HepG2 (cell line): ENCODE data around the gene PPP1R16B. TPM values are rescaled to one million over a fixed set of nuclear protein-coding genes. Genes with fewer than 3 reads are reported as not detected.

ENCODE experiments used
- CREB1 ChIP-seq, 2 experiments: fragments of 450-650 bp in 1 of 2; IDR thresholded peaks; 2 replicates each; pipeline ENCODE4 v1.6.1; 2016 to 2017; ENCODE audit warnings: control low read depth in 1 of 2, mild to moderate bottlenecking in 1 of 2, missing compliant biosample characterization in 1 of 2, missing genetic modification characterization in 1 of 2
- DNMT1 ChIP-seq: sonication (generic); formaldehyde crosslinking; IDR thresholded peaks from 2 replicates; pipeline ENCODE4 v1.5.1; 2020; ENCODE audit warnings: mild to moderate bottlenecking, missing genetic modification reagents
- FOSL2 ChIP-seq: sonication (generic); formaldehyde crosslinking; IDR thresholded peaks from 2 replicates; pipeline ENCODE4 v1.4.0; 2020; ENCODE audit warnings: missing genetic modification reagents
- FOXK2 ChIP-seq: fragments of 450-650 bp; IDR thresholded peaks from 2 replicates; pipeline ENCODE4 v1.6.1; 2016
- HOXA5 ChIP-seq: sonication (generic); formaldehyde crosslinking; IDR thresholded peaks from 2 replicates; pipeline ENCODE4 v1.4.0; 2020; ENCODE audit warnings: missing genetic modification reagents
- KDM5A ChIP-seq: fragments of 200-600 bp; sonication (generic); IDR thresholded peaks from 2 replicates; pipeline ENCODE4 v1.7.0; 2018; ENCODE audit warnings: antibody characterized with exemption, mild to moderate bottlenecking, low read length, borderline replicate concordance
- MAFK ChIP-seq, 2 experiments: IDR thresholded peaks in 1 of 2; conservative IDR thresholded peaks in 1 of 2; 2 replicates each; pipeline ENCODE4 v1.6.1; 2011; ENCODE audit warnings: improper control_type of control experiment in 2 of 2, low read length in 2 of 2
- MYNN ChIP-seq: sonication (generic); formaldehyde crosslinking; IDR thresholded peaks from 2 replicates; pipeline ENCODE4 v1.4.0; 2020; ENCODE audit warnings: mild to moderate bottlenecking, low read depth, missing genetic modification reagents
- NCOA1 ChIP-seq: sonication (generic); formaldehyde crosslinking; IDR thresholded peaks from 2 replicates; pipeline ENCODE4 v1.9.0; 2021; ENCODE audit warnings: missing genetic modification reagents
- NPAS2 ChIP-seq: sonication (generic); formaldehyde crosslinking; IDR thresholded peaks from 2 replicates; pipeline ENCODE4 v1.8.0; 2022; ENCODE audit warnings: mild to moderate bottlenecking, missing genetic modification reagents, borderline replicate concordance
- PTBP1 ChIP-seq: fragments of 200-400 bp; formaldehyde crosslinking; IDR thresholded peaks from 2 replicates; pipeline ENCODE4 v1.6.1; 2018; ENCODE audit warnings: low read length, low read depth; ENCODE audit not compliant: poor library complexity, severe bottlenecking
- SATB2 ChIP-seq: sonication (generic); formaldehyde crosslinking; IDR thresholded peaks from 2 replicates; pipeline ENCODE4 v1.5.0; 2020; ENCODE audit warnings: missing genetic modification reagents
- SP2 ChIP-seq: sonication (generic); formaldehyde crosslinking; IDR thresholded peaks from 2 replicates; pipeline ENCODE4 v1.5.1; 2020; ENCODE audit warnings: mild to moderate bottlenecking, missing genetic modification reagents
- ZFP36L1 ChIP-seq: sonication (generic); formaldehyde crosslinking; IDR thresholded peaks from 2 replicates; pipeline ENCODE4 v1.8.0; 2022; ENCODE audit warnings: mild to moderate bottlenecking, missing genetic modification reagents, moderate library complexity
- ZFP62 ChIP-seq: sonication (generic); formaldehyde crosslinking; IDR thresholded peaks from 2 replicates; pipeline ENCODE4 v1.4.0; 2020; ENCODE audit warnings: missing genetic modification reagents
- ZKSCAN5 ChIP-seq: sonication (generic); formaldehyde crosslinking; IDR thresholded peaks from 2 replicates; pipeline ENCODE4 v1.5.1; 2020; ENCODE audit warnings: mild to moderate bottlenecking, missing genetic modification reagents
- ZNF121 ChIP-seq: sonication (generic); formaldehyde crosslinking; IDR thresholded peaks from 2 replicates; pipeline ENCODE4 v1.5.0; 2020; ENCODE audit warnings: mild to moderate bottlenecking, missing genetic modification reagents
- ZNF138 ChIP-seq: sonication (generic); formaldehyde crosslinking; IDR thresholded peaks from 2 replicates; pipeline ENCODE4 v1.5.0; 2020; ENCODE audit warnings: mild to moderate bottlenecking, low read depth, missing genetic modification reagents
- ZNF205 ChIP-seq: IDR thresholded peaks from 2 replicates; pipeline ENCODE4 v1.6.1; 2018; ENCODE audit warnings: missing biosample characterization, missing genetic modification reagents
- ZNF225 ChIP-seq: sonication (generic); formaldehyde crosslinking; IDR thresholded peaks from 2 replicates; pipeline ENCODE4 v1.4.0; 2020; ENCODE audit warnings: mild to moderate bottlenecking, missing genetic modification reagents
- ZNF468 ChIP-seq: sonication (generic); formaldehyde crosslinking; IDR thresholded peaks from 2 replicates; pipeline ENCODE4 v1.8.0; 2022; ENCODE audit warnings: mild to moderate bottlenecking, moderate library complexity, missing genetic modification reagents
- ZNF564 ChIP-seq: sonication (generic); formaldehyde crosslinking; IDR thresholded peaks from 2 replicates; pipeline ENCODE4 v1.8.1; 2023; ENCODE audit warnings: mild to moderate bottlenecking, missing genetic modification reagents
- ZNF746 ChIP-seq: sonication (generic); formaldehyde crosslinking; IDR thresholded peaks from 2 replicates; pipeline ENCODE4 v1.8.0; 2022; ENCODE audit warnings: mild to moderate bottlenecking, missing genetic modification reagents
- ZNF747 ChIP-seq: sonication (generic); formaldehyde crosslinking; IDR thresholded peaks from 2 replicates; pipeline ENCODE4 v1.8.1; 2023; ENCODE audit warnings: missing genetic modification reagents, mild to moderate bottlenecking, borderline replicate concordance
- ZNF749 ChIP-seq: sonication (generic); formaldehyde crosslinking; IDR thresholded peaks from 2 replicates; pipeline ENCODE4 v1.8.0; 2022; ENCODE audit warnings: mild to moderate bottlenecking, missing genetic modification reagents, moderate library complexity, borderline replicate concordance
- polyA plus RNA-seq, 8 experiments: library from polyadenylated mRNA; depleted of rRNA in 3 of 8; stranded (reverse) in 7 of 8; unstranded in 1 of 8; fragments of >200 nt; fragmentation: Illumina TruSeq in 4 of 8; extraction: Trizol in 4 of 8; gene quantifications; 2 replicates each; pipeline versions ENCODE4 v1.2.1 to v1.2.3, GENCODE V29; 2011 to 2016; ENCODE audit warnings: low read depth in 4 of 8, missing spikeins in 1 of 8, mixed read lengths in 1 of 8; ENCODE audit not compliant: insufficient read depth in 1 of 8
- total RNA-seq, 5 experiments: library from RNA; depleted of rRNA; stranded (reverse); fragments of >200 nt; fragmentation: Illumina TruSeq; extraction: Trizol; gene quantifications; 2 replicates each; pipeline ENCODE4 v1.2.3, GENCODE V29; 2016; ENCODE audit warnings: low read depth in 1 of 5
- TF ChIP-seq, protein P1 (sequence below), 2 experiments: sonication (generic) in 1 of 2; formaldehyde crosslinking in 1 of 2; IDR thresholded peaks; 2 replicates each; pipeline versions ENCODE4 v1.5.1 to v1.6.1; 2011 to 2020; ENCODE audit warnings: borderline replicate concordance in 1 of 2, low read depth in 1 of 2, low read length in 1 of 2, mild to moderate bottlenecking in 1 of 2, missing genetic modification reagents in 1 of 2, moderate library complexity in 1 of 2
- TF ChIP-seq, protein P2 (sequence below): sonication (generic); formaldehyde crosslinking; IDR thresholded peaks from 2 replicates; pipeline ENCODE4 v1.5.0; 2020; ENCODE audit warnings: mild to moderate bottlenecking, missing genetic modification reagents, moderate library complexity

Gene PPP1R16B
- total and polyA plus RNA-seq, 2 of the 13 experiments (the other 11 are each of a cell fraction or from before 2014, with no cell fraction given) = 0.02 to 0.11 TPM

DNA sequence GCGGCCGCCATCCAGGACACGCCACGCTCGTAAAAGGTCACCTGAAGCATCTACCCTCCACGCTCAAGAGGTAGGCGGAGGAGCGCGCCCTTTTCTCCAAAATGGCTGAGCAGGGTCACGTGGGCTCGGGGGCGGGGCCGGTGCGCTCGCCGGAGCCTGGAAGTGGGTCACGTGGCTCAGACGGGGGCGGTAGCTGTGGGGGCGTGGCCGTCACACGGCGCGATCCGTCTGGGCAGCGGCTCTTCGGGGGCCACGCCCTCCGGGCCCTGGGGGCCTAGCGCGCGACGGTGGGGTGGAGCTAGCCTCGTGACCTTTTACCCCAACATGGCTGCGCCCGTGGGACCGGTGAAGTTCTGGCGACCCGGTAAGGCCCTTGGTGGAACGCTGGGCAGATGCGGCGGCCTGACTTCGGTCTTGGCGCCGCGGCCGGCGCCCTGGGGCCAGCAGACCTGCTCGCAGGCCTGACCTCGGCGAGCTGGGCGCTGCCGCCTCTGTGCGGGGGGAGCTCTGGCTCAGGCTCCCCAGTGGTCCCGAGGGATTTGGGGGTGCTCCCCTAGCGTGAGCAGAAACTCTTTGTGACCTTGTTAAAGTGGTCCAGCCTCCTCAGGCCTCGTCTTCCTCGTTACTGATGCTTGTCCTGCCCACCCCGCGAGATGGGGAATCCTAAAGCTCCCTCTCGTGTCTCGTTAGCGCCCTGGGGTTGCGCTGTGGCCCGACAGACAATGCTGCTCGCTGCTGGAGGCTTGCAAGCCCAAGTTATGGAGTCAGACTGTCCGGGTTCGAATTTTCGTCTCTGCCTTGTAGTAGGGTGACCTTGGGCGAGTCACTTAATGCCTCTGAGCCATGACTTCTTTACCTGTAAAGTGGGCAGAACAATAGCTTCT lies 156.8 kb downstream of the PPP1R16B start, which contains the start of gene DHX35 (continued):
- TF ChIP-seq DNMT1 (CRISPR knock-in tag) (peak; percentile 99), ZNF138 (CRISPR knock-in tag) (peak; percentile 34; the same call in 1 of the 2 replicates), SATB2 (CRISPR knock-in tag) (no peak; the same call in 1 of the 2 replicates), ZFP36L1 (CRISPR knock-in tag) (no peak), ZNF121 (CRISPR knock-in tag) (peak; percentile 62), ZNF468 (CRISPR knock-in tag) (no peak), ZNF746 (peak; percentile 79), KDM5A (peak; percentile 96), ZNF749 (peak; percentile 91; the same call in 1 of the 2 replicates), NCOA1 (no peak; the same call in 1 of the 2 replicates), NPAS2 (CRISPR knock-in tag) (no peak), CREB1 (IDR thresholded peaks at IDR 0.05) (peak; percentile 85), CREB1 (CRISPR knock-in tag; IDR thresholded peaks at IDR 0.05) (no peak), ZNF747 (CRISPR knock-in tag) (peak; percentile 99), FOSL2 (CRISPR knock-in tag) (0 out of 2 replicates have a peak, but pooled peaks have one; percentile 2), ZNF564 (CRISPR knock-in tag) (peak; percentile 91), HOXA5 (no peak; the same call in 1 of the 2 replicates), ZNF225 (CRISPR knock-in tag) (peak; percentile 76; the same call in 1 of the 2 replicates), PTBP1 (no peak), MAFK (conservative IDR thresholded peaks at IDR 0.05 in 1 of 2, IDR thresholded peaks at IDR 0.05 in 1 of 2; ENCODE audit: low read length in 2 of 2) (no peak), MYNN (CRISPR knock-in tag) (peak; percentile 33; the same call in 1 of the 2 replicates), ZFP62 (no peak; the same call in 1 of the 2 replicates), ZKSCAN5 (peak; percentile 63; the same call in 1 of the 2 replicates), SP2 (CRISPR knock-in tag) (peak; percentile 77), ZNF205 (peak; percentile 85; the same call in 1 of the 2 replicates), FOXK2 (no peak)
- TF ChIP-seq, protein P1, sequence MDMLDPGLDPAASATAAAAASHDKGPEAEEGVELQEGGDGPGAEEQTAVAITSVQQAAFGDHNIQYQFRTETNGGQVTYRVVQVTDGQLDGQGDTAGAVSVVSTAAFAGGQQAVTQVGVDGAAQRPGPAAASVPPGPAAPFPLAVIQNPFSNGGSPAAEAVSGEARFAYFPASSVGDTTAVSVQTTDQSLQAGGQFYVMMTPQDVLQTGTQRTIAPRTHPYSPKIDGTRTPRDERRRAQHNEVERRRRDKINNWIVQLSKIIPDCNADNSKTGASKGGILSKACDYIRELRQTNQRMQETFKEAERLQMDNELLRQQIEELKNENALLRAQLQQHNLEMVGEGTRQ (IDR thresholded peaks at IDR 0.05; ENCODE audit: low read depth, low read length) = peak; percentile 99
- TF ChIP-seq, protein P1 (CRISPR knock-in tag; IDR thresholded peaks at IDR 0.05; ENCODE audit: borderline replicate concordance) = peak; percentile 100
- TF ChIP-seq, protein P2, sequence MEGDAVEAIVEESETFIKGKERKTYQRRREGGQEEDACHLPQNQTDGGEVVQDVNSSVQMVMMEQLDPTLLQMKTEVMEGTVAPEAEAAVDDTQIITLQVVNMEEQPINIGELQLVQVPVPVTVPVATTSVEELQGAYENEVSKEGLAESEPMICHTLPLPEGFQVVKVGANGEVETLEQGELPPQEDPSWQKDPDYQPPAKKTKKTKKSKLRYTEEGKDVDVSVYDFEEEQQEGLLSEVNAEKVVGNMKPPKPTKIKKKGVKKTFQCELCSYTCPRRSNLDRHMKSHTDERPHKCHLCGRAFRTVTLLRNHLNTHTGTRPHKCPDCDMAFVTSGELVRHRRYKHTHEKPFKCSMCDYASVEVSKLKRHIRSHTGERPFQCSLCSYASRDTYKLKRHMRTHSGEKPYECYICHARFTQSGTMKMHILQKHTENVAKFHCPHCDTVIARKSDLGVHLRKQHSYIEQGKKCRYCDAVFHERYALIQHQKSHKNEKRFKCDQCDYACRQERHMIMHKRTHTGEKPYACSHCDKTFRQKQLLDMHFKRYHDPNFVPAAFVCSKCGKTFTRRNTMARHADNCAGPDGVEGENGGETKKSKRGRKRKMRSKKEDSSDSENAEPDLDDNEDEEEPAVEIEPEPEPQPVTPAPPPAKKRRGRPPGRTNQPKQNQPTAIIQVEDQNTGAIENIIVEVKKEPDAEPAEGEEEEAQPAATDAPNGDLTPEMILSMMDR (CRISPR knock-in tag) = peak; percentile 86
